Endothelial cell (in vitro differentiated cells): ENCODE results near the gene AQP3. TPM values are rescaled to one million over a fixed set of nuclear protein-coding genes. Genes with fewer than 3 reads are reported as not detected.
A peak's percentile ranks its signal among the peaks of the same experiment; 100 is the strongest.

Source experiments
- DNase-seq: peaks from one replicate; pipeline ENCODE4 v3.0.0; 2021; ENCODE audit warnings: low spot score
- H3K27ac Mint-ChIP-seq: one replicate; pipeline ENCODE4 v1.8.0; 2021; ENCODE audit warnings: mixed read lengths, inconsistent platforms; ENCODE audit not compliant: unreplicated experiment
- H3K27me3 Mint-ChIP-seq: one replicate; pipeline ENCODE4 v1.8.0; 2021; ENCODE audit warnings: mild to moderate bottlenecking, moderate library complexity, mixed read lengths, inconsistent platforms; ENCODE audit not compliant: unreplicated experiment
- H3K36me3 Mint-ChIP-seq: one replicate; pipeline ENCODE4 v1.8.0; 2021; ENCODE audit warnings: mild to moderate bottlenecking, low read depth, mixed read lengths, inconsistent platforms; ENCODE audit not compliant: unreplicated experiment
- H3K4me1 Mint-ChIP-seq: one replicate; pipeline ENCODE4 v1.8.0; 2021; ENCODE audit warnings: mild to moderate bottlenecking, mixed read lengths, inconsistent platforms; ENCODE audit not compliant: unreplicated experiment
- H3K4me3 Mint-ChIP-seq: one replicate; pipeline ENCODE4 v1.8.0; 2021; ENCODE audit warnings: mild to moderate bottlenecking, mixed read lengths, inconsistent platforms; ENCODE audit not compliant: unreplicated experiment
- H3K9me3 Mint-ChIP-seq: one replicate; pipeline ENCODE4 v1.8.0; 2021; ENCODE audit warnings: mixed read lengths, inconsistent platforms; ENCODE audit not compliant: unreplicated experiment
- total RNA-seq: library from RNA; stranded (reverse); fragmentation: NEBNext Ultra II Directional; extraction: Animal tissue kit (Norgen Biotek cat#: 25700); gene quantifications from one replicate; pipeline ENCODE4 v1.2.1, GENCODE V29; 2021; ENCODE audit not compliant: unreplicated experiment
- TF ChIP-seq, protein P1 (sequence below): fragments of 200-600 bp; sonication (generic); IDR thresholded peaks from one replicate; pipeline ENCODE4 v1.5.0; 2021; ENCODE audit warnings: antibody characterized with exemption; ENCODE audit not compliant: unreplicated experiment

AQP3 gene
- total RNA-seq, 1 donor from 2014 or later: 6.0 TPM

DNA sequence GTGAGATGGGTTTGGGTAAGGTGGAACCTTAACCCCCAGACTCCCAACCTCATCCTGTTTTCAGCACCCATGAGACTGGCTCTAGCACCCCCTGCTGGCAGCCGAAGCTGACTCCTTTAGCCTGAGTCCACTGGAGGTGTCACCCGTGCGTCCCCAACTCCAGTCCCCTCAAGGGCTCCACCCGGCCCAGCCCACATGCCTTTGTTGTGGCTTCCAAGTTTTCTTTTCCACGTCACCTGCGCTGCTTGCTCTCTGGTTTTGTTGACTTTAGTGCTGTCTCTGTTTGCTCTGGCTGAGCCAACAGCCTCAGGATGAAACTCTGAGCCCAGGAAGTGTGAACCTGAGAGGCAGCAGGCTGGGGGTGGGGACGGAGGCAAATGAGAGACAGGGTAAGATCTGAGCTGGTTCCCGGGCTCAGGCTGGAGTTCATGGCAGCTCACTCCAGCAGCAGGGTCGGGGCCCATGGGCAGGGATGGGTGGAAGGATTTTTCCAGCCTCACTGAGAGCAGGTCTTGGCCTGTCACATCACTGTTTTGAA is 31.8 kb downstream of the AQP3 start:
- Mint-ChIP-seq H3K9me3 (no peaks in the 10 kb centered on the region), H3K27ac (peak overlapping the region; percentile 61), H3K4me1 (peaks cover 6% of the 10 kb centered on the region), H3K4me3 (no peak overlapping the region), H3K36me3 (no peaks in the 10 kb centered on the region), H3K27me3 (peaks cover 11% of the 10 kb centered on the region)
- DNase-seq: peak; percentile 55
- TF ChIP-seq, protein P1, sequence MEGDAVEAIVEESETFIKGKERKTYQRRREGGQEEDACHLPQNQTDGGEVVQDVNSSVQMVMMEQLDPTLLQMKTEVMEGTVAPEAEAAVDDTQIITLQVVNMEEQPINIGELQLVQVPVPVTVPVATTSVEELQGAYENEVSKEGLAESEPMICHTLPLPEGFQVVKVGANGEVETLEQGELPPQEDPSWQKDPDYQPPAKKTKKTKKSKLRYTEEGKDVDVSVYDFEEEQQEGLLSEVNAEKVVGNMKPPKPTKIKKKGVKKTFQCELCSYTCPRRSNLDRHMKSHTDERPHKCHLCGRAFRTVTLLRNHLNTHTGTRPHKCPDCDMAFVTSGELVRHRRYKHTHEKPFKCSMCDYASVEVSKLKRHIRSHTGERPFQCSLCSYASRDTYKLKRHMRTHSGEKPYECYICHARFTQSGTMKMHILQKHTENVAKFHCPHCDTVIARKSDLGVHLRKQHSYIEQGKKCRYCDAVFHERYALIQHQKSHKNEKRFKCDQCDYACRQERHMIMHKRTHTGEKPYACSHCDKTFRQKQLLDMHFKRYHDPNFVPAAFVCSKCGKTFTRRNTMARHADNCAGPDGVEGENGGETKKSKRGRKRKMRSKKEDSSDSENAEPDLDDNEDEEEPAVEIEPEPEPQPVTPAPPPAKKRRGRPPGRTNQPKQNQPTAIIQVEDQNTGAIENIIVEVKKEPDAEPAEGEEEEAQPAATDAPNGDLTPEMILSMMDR: peak; percentile 59

DNA sequence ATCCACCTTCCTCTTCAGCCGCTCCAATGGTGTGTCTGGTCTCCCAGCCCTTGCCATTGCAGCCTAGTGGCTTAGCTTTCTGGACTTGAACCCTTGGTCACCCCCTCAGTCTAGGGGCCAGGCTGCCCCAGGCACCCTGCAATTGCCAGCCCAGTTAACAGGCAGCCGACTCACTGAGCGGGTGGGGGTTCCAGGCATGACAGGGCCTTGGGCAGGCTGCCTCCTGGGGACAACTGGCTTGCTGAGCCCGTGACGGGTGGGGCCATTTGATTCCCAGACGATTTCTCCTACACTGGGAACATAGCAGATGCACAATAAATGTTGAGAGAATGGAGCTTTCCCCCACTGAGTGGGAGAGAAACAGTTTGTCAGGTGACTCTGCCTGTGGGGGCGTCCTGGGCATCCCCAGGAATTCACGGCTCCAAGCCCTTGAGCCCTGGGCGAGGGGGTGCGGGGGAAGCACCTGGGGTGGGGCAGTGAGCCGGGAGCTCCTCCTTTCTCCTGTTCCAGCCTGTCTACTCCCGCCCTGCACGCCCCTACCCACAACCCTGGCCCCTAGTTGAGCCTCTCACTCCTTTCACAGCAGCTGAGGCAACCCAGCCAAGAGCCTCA is 32.4 kb downstream of the AQP3 start:
- no peak for DNase-seq
- H3K9me3 Mint-ChIP-seq: no peaks in the 10 kb centered on the region
- H3K27ac Mint-ChIP-seq: peak overlapping the region; percentile 61
- H3K4me3 Mint-ChIP-seq: no peak overlapping the region
- H3K36me3 Mint-ChIP-seq: no peaks in the 10 kb centered on the region
- H3K27me3 Mint-ChIP-seq: peaks cover 7% of the 10 kb centered on the region
- H3K4me1 Mint-ChIP-seq: peaks cover 6% of the 10 kb centered on the region
- TF ChIP-seq, protein P1: no peak

DNA sequence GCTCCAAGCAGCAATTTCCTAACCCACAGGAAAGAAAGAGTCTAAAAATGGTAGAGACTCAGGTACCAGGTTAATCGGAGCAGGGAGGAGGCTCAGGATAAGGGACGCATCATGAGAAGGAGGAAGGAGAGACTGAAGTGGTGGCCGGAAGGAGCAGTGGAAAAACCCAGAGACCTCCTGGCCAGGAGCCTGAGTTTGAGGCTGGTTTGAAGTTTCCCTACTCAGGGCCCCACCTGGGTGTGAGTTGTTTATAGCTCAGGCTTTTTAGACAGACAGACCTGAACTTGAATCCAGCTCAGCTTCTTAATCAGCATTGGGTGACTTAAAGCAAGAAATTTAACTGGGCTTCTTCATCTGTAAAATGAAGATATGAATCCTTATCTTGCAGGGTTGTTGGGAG is 33.1 kb downstream of the AQP3 start:
- no peak overlapping the region for H3K4me3 Mint-ChIP-seq
- no peaks in the 10 kb centered on the region for H3K9me3 Mint-ChIP-seq
- H3K27ac Mint-ChIP-seq: no peak overlapping the region
- peaks cover 6% of the 10 kb centered on the region for H3K4me1 Mint-ChIP-seq
- no peak for DNase-seq
- TF ChIP-seq, protein P1: no peak
- peaks cover 7% of the 10 kb centered on the region for H3K27me3 Mint-ChIP-seq
- H3K36me3 Mint-ChIP-seq: no peaks in the 10 kb centered on the region

DNA sequence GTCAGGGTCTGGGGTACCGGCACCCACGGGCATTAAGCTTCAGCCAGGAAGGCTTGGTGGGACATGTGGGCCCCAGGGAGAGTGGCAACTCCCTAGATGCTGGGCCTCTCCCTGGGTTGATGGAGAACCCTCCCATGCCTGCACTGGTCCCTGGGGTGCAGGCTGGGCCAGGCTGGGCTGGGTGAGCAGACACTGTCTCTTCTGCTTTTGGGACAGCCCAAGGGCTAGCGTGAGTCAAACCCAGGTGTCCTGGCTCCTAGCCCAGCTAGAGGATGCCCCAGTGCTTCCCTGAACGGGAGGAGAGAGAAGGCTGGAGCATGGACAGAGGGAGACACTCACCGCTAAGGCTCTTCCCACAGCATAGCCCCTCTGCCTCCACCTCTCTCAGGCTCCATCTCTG is 39.3 kb downstream of the AQP3 start:
- peaks cover 3% of the 10 kb centered on the region for H3K4me1 Mint-ChIP-seq

DNA sequence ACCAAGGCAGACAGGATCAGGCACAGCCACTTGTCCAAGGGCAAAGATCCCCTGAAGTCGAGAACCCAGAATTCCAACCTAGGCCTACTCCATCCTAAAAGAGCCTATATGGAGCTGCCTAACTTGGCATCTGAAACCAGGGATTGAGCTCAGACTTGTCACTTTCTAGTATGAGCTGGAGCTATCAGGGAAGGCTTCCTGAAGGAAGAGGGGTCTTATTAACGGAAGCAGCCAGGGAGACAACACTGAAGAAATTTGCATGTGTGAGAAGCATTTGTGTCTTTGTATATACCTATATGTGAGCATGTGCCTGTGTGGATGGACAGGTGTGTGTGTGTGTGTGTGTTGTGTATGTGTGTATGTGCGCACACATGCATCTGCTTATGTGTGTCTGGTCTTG is 40.3 kb downstream of the AQP3 start:
- H3K4me3 Mint-ChIP-seq: no peak overlapping the region
- peaks cover 8% of the 10 kb centered on the region for H3K27me3 Mint-ChIP-seq

More for the DNA sequence above, 39.3 kb downstream of the AQP3 start:
- Mint-ChIP-seq H3K9me3 (no peaks in the 10 kb centered on the region), H3K4me3 (no peak overlapping the region), H3K27me3 (peaks cover 5% of the 10 kb centered on the region), H3K27ac (no peak overlapping the region), H3K36me3 (no peaks in the 10 kb centered on the region)
- DNase-seq: no peak
- TF ChIP-seq, protein P1: no peak

More for the DNA sequence above, 40.3 kb downstream of the AQP3 start:
- Mint-ChIP-seq H3K4me1 (peaks cover 3% of the 10 kb centered on the region), H3K36me3 (no peaks in the 10 kb centered on the region), H3K9me3 (no peaks in the 10 kb centered on the region), H3K27ac (no peak overlapping the region)
- TF ChIP-seq, protein P1: no peak
- no peak for DNase-seq
